Stimulated activated CD8-positive, alpha-beta memory T cell treated with anti-CD3 and anti-CD28 coated beads, Interleukin-2, amount 100 ng/mL, for 1 hour (primary cell): Measurements from ENCODE around the gene SRD5A3.

Experiments used
- DNase-seq, 2 donors: peaks; one replicate each; pipeline ENCODE4 v3.0.0-alpha.2; 2020; ENCODE audit warnings: low read depth in 2 of 2

SRD5A3 gene

GRCh38 chr4:55376698-55377097 lies 30.7 kb downstream of the SRD5A3 start:
- no peak for DNase-seq

- no peak for DNase-seq
These were observed 32.8 kb downstream of the SRD5A3 start for GRCh38 chr4:55378617-55379467.

GRCh38 chr4:55380576-55380975 lies 34.5 kb downstream of the SRD5A3 start:
- DNase-seq: no peak

DNA sequence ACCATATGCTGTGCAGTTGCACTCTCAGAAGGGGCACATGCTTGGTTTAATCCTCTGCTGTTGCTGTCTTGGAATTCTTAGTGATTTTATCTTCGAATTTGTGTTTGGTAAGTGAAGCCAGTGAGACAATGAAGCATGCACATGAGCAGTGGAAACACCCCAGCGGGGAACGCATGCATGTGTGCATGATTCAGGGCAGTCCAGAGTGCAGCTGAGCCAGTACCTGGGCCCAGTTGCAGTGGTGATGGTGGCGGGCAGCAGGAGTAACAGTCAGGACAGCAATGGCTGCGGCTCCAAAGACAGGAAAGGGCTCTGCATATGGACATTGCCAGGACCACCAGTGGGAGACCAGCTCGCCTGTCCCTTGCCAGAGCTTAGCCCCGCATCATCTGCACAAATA lies 35.5 kb downstream of the SRD5A3 start:
- no peak for DNase-seq

DNA sequence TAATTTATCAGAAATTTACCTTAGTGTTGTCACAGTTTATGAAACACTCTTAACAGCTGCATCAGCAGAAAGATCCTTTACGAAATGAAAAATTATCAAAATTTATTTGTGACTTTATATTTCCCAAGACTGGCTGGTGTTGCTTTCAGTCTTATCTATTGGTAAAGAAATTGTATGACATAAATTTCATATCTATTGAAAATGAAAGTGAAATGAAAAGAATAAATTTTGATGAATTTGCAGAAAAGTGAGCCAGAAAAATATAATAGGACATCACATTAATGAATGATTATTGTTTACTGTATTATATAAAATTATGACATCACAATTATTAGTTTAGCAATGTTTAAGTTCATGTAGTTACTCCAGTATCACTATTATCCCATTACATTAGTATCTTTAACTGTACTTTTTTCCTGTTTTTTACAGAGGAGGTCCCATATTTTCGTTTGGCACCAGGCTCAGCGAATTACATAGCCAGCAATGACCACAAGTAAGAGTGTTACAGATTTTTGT lies 36.5 kb downstream of the SRD5A3 start:
- DNase-seq: no peak

GRCh38 chr4:55385201-55385649 lies 39.2 kb downstream of the SRD5A3 start:
- DNase-seq: no peak

DNA sequence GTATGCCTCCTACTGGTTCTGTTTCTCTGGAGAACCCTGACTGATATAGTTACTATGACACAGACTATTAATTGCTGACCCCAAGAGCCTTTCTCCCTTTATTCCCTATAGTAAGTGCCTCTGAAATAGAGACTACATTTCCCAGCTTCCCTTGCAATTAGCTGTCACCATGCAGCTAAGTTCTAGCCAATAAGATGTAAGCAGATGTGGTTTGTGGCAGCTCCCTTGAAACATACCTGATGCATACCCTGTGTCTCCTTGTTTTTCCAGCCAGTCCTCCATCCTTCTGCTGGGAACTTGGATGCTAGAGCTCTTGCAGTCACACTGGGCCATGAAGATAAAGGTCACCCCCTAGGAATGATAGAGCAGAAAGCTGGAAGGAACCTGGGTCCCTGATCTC lies 40.0 kb downstream of the SRD5A3 start:
- no peak for DNase-seq

- no peak for DNase-seq
These were observed 40.8 kb downstream of the SRD5A3 start for GRCh38 chr4:55386840-55387239.

GRCh38 chr4:55393461-55394320 lies 47.6 kb downstream of the SRD5A3 start:
- DNase-seq: no peak

- DNase-seq: no peak
These were observed 49.1 kb downstream of the SRD5A3 start for GRCh38 chr4:55395218-55395528.

DNA sequence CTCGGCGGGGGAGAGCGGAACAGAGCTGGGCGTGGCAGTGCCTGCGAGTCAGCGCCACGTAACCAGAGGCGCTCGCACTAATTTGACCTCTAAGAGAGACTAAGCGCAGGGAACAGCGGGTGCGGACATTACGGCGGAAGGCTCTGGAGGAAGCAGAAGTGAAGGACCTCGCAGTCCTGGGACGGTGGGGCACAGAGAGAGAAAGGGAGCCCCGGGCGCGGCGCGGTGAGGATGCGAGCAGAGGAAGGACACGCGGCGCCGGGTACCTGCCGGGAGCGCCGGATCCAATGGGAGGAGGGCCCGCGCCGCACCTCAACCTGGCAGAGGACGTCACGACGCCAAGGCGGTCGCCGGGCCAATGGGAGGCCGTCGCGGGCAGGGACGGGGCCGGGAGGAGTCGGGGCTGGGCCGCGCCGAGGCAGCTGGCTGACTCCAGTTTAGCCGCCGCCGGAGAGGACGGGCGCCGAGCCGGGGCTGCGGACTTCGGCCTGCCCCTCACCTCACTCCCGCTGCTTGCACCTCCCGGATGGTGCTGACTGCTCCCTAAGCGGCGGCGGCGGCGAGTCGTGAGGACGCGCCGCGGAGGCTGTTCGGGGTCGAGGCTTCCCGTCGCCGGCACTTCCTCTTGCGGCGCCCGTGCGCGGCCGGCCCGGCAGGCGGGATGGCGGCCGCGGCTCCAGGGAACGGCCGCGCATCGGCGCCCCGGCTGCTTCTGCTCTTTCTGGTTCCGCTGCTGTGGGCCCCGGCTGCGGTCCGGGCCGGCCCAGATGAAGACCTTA lies 49.7 kb downstream of the SRD5A3 start, which contains the start of gene TMEM165:
TMEM165 (plus strand) TSS at position 429 of the 779 bp plus-strand sequence; CDS start at position 662, 233 bp downstream.
- peak; percentile 76 for DNase-seq

DNA sequence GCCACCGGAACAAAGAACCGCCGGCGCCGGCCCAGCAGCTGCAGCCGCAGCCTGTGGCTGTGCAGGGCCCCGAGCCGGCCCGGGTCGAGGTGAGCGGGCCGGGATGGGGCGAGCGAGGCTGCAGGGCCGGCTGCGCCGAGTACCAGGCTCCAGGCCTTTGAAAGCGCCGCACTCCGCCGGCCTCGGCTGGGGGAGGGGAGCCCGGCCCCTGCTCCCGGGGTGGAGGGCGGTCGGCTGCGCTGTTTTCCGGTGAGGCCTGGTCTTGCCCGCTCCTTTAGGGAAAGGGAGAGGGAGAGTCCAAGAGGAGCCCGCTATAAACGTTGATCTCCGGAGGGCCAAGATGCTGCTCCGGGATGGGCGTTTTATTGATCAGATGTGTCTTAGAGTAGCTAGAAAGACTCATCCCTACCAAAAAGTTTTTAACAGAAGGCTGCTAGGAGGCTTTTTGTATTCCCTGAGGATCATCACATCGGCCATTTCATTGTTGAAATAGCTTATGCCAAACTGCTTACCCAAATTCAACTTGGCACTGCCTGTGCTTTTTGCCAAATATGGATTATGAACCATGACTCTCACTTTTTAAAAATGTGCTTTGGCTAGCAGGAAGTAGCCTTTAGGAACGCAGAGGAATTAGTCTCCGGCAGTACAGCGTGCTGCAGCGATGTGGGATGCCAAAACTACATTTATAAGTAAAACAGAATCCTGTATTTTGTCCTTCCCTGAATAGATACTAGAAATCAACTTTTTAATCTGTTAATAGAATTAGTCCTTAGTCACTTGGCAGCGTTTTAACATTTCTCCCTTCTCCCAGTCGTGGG lies 50.5 kb downstream of the SRD5A3 start:
- DNase-seq: peak in 1 of 2 donors; percentile 12

DNA sequence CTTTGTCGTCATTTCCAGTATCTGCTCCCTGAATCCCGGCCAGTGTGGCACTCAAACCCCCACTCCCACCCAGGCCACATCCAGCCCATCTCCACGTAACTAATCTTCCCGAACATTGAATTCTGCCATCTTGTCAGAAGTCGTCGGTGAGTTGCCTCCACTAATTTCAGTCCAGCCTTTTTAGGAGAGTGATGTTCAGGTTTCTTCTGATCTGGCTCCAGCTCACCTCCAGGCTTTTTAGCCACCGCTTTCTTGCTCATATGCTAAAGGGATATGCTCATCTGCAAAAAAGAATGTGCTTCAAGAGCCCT lies 51.0 kb downstream of the SRD5A3 start:
- no peak for DNase-seq

- DNase-seq: no peak
These were observed 51.7 kb downstream of the SRD5A3 start for GRCh38 chr4:55397520-55398321.

DNA sequence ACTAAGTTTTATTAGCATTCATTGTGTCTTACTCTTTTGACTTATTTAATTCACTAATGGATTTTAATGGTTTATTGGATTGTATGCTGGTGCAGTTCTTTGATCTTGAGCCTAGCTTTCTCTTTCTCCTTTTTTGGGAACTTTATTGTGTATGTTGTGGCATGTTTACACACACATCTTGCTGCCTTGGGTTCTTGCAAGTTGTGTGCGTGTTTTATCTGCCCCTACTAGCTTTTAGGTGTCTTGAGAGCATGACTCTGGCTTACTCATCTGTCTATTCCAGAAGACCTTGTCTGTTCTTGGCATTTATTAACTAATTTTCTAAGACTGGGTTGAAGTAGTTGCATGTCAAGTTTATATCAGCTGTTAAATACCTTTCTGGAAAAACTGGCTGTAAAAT lies 52.4 kb downstream of the SRD5A3 start:
- DNase-seq: no peak

GRCh38 chr4:55398966-55399365 lies 52.9 kb downstream of the SRD5A3 start:
- no peak for DNase-seq

- no peak for DNase-seq
These were observed 53.5 kb downstream of the SRD5A3 start for GRCh38 chr4:55399581-55399980.

DNA sequence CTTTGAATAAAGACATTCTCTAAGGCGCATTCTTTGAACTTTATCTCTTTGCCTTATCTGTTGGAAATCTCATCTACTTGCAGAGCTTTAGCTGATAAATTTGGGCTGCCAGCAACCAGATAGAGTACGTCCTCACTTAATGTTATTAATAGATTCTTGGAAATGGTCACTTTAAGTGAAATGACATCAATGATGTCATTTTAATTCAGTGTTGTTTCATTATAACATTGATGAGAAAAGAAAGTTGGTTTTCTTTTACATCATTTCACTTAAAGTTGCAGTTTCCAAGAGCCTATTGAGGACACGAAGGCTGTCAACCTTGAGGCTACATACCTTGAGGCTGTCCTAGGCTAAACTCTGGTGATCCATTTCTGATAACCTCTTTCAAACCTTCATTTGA lies 59.0 kb downstream of the SRD5A3 start:
- no peak for DNase-seq

GRCh38 chr4:55406545-55406944 lies 60.5 kb downstream of the SRD5A3 start:
- no peak for DNase-seq

GRCh38 chr4:55407119-55407518 lies 61.1 kb downstream of the SRD5A3 start:
- DNase-seq: no peak
